ENCODE measurements around the gene UQCRC2. TPM values are rescaled to one million over a fixed set of nuclear protein-coding genes. Genes with fewer than 3 reads are reported as not detected.

Gene UQCRC2
- polyA plus RNA-seq, 2 donors, result 65.4 to 139 TPM

DNA sequence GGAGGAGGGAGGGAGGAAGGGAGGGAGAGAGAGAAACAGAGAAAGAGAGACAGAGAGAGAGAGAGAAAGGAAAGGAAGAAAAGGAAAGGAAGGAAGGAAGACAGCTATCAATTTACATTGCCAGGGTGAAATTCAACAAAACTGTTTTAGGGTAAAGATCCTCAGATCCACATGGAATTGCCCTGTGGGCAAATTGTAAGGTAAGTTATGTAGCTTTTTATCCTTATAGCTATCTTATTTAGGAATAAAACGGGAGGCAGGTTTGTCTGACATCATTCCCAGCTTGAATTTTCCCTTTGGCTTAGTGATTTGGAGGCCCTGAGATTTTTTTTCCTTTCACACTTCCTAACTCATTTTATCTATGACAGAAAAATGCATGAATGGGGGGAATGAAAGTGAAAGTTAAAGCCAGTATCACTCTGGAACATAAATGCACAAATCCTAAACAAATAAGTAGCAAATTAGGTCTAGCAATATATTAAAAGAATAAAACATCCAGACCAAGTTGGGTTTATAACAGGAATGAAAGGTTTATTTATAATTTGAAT is 3.4 kb upstream of the UQCRC2 start:
- Histone ChIP-seq H3K36me3 (ENCODE audit: control insufficient read depth in 2 of 2, insufficient read depth in 2 of 2, low read length in 1 of 2) (no peaks in the 10 kb centered on the region), H3K9me3 (ENCODE audit: control insufficient read depth in 2 of 2, insufficient read depth in 1 of 2, low read depth in 1 of 2, low read length in 1 of 2) (no peaks in the 10 kb centered on the region), H3K27ac (ENCODE audit: low read depth in 2 of 2, low read length in 1 of 2) (no peak overlapping the region), H3K27me3 (ENCODE audit: control insufficient read depth in 1 of 2, insufficient read depth in 2 of 2, low read length in 2 of 2) (no peaks in the 10 kb centered on the region), H3K4me3 (ENCODE audit: low read depth in 1 of 2, low read length in 2 of 2) (no peak overlapping the region), H3K4me1 (ENCODE audit: control insufficient read depth in 2 of 2, insufficient read depth in 2 of 2, low read length in 1 of 2) (peaks cover 0 to 3% of the 10 kb centered on the region in 2 donors)
- 39% methylated on average over 1 of the region's 1 CpG for WGBS, 2 donors

DNA sequence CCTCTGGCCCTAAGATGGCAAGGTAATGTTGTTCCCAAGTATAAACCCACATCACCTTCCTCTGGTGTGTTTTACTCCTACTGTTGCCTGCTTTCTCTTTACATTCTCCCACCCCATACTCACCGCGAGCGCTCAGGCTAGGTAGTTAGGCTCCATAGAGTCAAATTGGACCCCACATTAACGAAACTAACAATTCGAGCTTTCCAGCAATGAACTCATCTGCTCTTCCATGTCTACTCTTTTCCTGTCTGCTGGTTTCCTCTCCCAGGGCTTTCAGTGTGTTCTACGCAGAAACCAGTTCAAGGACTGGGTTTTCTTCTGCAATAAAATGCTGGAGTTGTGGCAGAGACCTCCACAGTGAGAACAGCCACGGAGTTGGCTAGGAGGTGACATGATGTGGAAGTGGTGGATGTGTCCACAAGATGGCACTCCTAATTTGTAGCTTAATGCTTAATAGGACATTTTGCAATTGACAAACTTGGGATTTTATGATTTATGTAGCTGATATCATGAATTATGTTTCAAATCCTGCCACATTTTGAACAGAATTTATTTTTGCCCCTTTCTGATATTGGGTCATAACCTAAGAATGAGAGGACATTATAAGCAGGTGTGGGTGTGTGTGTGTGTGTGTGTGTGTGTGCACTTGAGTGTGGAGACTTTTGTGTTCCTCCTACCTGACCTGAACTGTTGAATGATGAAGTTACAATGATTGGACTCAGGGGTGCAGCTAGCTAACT is 2.2 kb upstream of the UQCRC2 start:
- H3K27me3 ChIP-seq (ENCODE audit: control insufficient read depth in 1 of 2, insufficient read depth in 2 of 2, low read length in 2 of 2), result no peaks in the 10 kb centered on the region
- H3K36me3 ChIP-seq (ENCODE audit: control insufficient read depth in 2 of 2, insufficient read depth in 2 of 2, low read length in 1 of 2), result no peaks in the 10 kb centered on the region
- WGBS, 2 donors, result 73 to 77% methylated on average over 7 of the region's 7 CpGs
- no peak overlapping the region for H3K4me3 ChIP-seq (ENCODE audit: low read depth in 1 of 2, low read length in 2 of 2)
- no peaks in the 10 kb centered on the region for H3K9me3 ChIP-seq (ENCODE audit: control insufficient read depth in 2 of 2, insufficient read depth in 1 of 2, low read depth in 1 of 2, low read length in 1 of 2)
- peaks cover 0 to 3% of the 10 kb centered on the region in 2 donors for H3K4me1 ChIP-seq (ENCODE audit: control insufficient read depth in 2 of 2, insufficient read depth in 2 of 2, low read length in 1 of 2)
- no peak overlapping the region for H3K27ac ChIP-seq (ENCODE audit: low read depth in 2 of 2, low read length in 1 of 2)

DNA sequence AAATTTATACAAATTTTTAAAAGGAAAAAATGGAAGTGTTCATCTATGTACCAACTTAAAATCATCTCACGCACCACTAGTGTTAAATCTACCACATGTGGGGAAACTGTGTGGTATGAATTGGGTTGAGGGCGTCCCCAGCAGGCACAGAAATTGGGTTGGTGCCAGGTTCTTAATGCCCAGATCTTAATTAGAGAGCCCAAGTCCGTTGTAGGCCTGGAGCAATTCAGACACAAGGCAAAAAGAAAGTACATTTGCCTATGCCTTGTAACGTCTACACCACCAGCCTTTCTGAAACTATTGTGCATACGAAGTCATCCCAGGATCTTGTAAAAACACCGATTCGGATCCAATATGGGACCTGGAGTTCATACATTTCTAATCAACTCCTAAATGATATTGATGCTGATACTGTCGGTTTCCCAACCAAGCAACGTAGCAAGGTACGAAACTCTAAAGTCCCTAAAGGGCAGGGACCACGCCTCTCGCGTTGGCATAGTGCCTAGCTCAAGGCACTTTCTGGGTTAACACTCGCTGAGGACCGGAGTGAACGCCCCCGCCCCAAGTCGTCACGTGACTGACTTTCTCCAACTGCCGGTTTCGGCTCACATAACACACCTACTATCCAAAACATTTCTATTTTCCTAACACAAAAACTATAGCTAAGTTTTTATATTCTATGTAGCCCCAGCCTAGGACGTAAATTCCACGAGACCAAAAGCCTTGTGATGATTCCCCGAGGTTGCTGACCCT is 945 bp upstream of the UQCRC2 start:
- Histone ChIP-seq H3K36me3 (ENCODE audit: control insufficient read depth in 2 of 2, insufficient read depth in 2 of 2, low read length in 1 of 2) (peaks cover 2% of the 10 kb centered on the region in 2 donors), H3K4me3 (ENCODE audit: low read depth in 1 of 2, low read length in 2 of 2) (peak overlapping the region; percentile 79 to 99), H3K4me1 (ENCODE audit: control insufficient read depth in 2 of 2, insufficient read depth in 2 of 2, low read length in 1 of 2) (peaks cover 0 to 3% of the 10 kb centered on the region in 2 donors), H3K27ac (ENCODE audit: low read depth in 2 of 2, low read length in 1 of 2) (peak overlapping the region; percentile 91 to 98), H3K9me3 (ENCODE audit: control insufficient read depth in 2 of 2, insufficient read depth in 1 of 2, low read depth in 1 of 2, low read length in 1 of 2) (no peaks in the 10 kb centered on the region), H3K27me3 (ENCODE audit: control insufficient read depth in 1 of 2, insufficient read depth in 2 of 2, low read length in 2 of 2) (no peaks in the 10 kb centered on the region)
- 2 to 3% methylated on average over 24 of the region's 24 CpGs for WGBS, 2 donors

DNA sequence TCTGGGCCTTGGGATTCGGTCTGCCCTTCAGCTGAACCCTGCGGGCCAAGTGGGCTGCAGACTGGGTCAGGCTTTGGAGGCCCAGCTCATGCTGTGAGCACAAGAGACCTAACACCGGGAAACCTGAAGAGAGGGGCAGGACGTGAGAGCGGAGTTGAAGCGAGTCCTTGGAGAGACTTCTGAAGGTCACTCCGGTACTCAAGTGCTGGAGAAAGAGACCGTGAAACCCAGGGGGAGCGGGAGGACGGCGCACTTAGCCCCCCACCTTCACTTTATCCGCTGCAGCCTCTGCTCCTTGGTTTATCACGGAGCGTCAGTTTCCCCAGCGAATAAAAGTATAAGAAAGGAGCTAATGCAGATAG is 361 bp downstream of the UQCRC2 start:
- H3K9me3 ChIP-seq (ENCODE audit: control insufficient read depth in 2 of 2, insufficient read depth in 1 of 2, low read depth in 1 of 2, low read length in 1 of 2), result no peaks in the 10 kb centered on the region
- peak overlapping the region; percentile 91 to 98 for H3K27ac ChIP-seq (ENCODE audit: low read depth in 2 of 2, low read length in 1 of 2)
- WGBS, 2 donors, result 0 to 1% methylated on average over 15 of the region's 15 CpGs
- H3K36me3 ChIP-seq (ENCODE audit: control insufficient read depth in 2 of 2, insufficient read depth in 2 of 2, low read length in 1 of 2), result peaks cover 2 to 5% of the 10 kb centered on the region in 2 donors
- H3K4me1 ChIP-seq (ENCODE audit: control insufficient read depth in 2 of 2, insufficient read depth in 2 of 2, low read length in 1 of 2), result peaks cover 0 to 3% of the 10 kb centered on the region in 2 donors
- no peaks in the 10 kb centered on the region for H3K27me3 ChIP-seq (ENCODE audit: control insufficient read depth in 1 of 2, insufficient read depth in 2 of 2, low read length in 2 of 2)
- peak overlapping the region; percentile 79 to 99 for H3K4me3 ChIP-seq (ENCODE audit: low read depth in 1 of 2, low read length in 2 of 2)

DNA sequence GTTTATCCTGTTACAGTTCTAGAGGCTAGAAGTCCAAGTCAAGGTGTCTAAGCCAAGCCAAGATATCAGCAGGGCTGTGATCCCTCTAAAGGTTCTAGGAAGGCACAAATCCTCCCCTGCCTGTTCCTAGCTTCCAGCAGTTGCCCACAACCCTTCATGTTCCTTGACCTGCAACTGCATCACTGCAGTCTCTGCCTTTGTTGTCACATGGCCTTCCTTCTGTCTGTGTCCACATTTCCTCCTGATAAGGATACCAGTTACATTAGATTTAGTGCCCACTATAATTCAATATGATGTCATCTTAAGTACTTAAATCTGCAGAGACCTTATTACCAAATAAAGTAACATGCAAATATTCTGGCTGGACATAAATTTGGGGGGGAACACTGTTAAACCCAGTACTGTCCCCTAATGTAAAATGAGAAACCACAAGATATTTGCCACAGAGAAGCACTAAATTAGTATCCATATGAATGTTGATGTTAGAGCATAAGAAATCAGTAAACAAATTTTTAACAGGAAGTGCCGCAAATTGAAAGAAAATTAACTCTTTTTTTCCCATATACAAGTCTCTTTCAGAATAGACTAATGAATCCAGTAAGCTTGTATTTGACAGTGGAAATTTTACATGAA is 4.7 kb downstream of the UQCRC2 start:
- peaks cover 9% of the 10 kb centered on the region in 2 donors for H3K36me3 ChIP-seq (ENCODE audit: control insufficient read depth in 2 of 2, insufficient read depth in 2 of 2, low read length in 1 of 2)
- H3K27ac ChIP-seq (ENCODE audit: low read depth in 2 of 2, low read length in 1 of 2), result no peak overlapping the region
- no peaks in the 10 kb centered on the region for H3K9me3 ChIP-seq (ENCODE audit: control insufficient read depth in 2 of 2, insufficient read depth in 1 of 2, low read depth in 1 of 2, low read length in 1 of 2)
- no peaks in the 10 kb centered on the region for H3K27me3 ChIP-seq (ENCODE audit: control insufficient read depth in 1 of 2, insufficient read depth in 2 of 2, low read length in 2 of 2)
- H3K4me1 ChIP-seq (ENCODE audit: control insufficient read depth in 2 of 2, insufficient read depth in 2 of 2, low read length in 1 of 2), result peaks cover 0 to 3% of the 10 kb centered on the region in 2 donors
- no peak overlapping the region for H3K4me3 ChIP-seq (ENCODE audit: low read depth in 1 of 2, low read length in 2 of 2)
- 45 to 65% methylated on average over 1 of the region's 1 CpG for WGBS, 2 donors

DNA sequence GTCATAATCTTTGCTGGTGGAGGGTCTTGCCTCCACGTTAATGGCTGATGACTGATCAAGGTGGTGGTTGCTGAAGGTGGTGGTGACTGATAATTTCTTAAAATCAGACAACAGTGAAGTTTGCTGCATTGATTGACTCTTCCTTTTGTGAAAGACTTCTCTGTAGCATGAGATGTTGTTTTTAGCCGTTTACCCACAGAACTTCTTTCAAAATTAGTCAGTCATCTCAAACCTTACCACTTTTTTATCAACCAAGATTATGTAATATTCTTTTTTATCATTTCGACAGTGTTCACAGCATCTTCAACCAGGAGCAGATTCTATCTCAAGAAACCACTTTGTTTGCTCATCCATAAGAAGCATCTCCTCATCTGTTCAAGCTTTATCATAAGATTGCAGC is 5.9 kb downstream of the UQCRC2 start:
- Histone ChIP-seq H3K27me3 (ENCODE audit: control insufficient read depth in 1 of 2, insufficient read depth in 2 of 2, low read length in 2 of 2) (no peaks in the 10 kb centered on the region), H3K4me1 (ENCODE audit: control insufficient read depth in 2 of 2, insufficient read depth in 2 of 2, low read length in 1 of 2) (peaks cover 0 to 1% of the 10 kb centered on the region in 2 donors), H3K36me3 (ENCODE audit: control insufficient read depth in 2 of 2, insufficient read depth in 2 of 2, low read length in 1 of 2) (peaks cover 11 to 12% of the 10 kb centered on the region in 2 donors), H3K9me3 (ENCODE audit: control insufficient read depth in 2 of 2, insufficient read depth in 1 of 2, low read depth in 1 of 2, low read length in 1 of 2) (no peaks in the 10 kb centered on the region), H3K4me3 (ENCODE audit: low read depth in 1 of 2, low read length in 2 of 2) (no peak overlapping the region), H3K27ac (ENCODE audit: low read depth in 2 of 2, low read length in 1 of 2) (no peak overlapping the region)
- WGBS, 2 donors, result 76% methylated on average over 3 of the region's 3 CpGs

DNA sequence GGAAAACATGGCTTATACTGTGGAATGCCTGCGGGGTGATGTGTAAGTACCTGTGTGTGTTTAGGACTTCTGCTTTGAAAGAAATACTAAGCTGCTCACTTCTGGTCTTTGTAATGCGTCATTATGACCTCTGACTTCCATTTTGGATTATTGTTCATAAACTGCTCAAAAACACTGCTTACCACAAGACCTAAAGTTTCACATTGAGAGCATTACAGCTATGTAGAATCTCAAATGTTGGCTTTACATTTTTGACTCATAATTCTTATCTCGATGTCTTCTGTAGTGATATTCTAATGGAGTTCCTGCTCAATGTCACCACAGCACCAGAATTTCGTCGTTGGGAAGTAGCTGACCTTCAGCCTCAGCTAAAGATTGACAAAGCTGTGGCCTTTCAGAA is 9.3 kb downstream of the UQCRC2 start:
- Histone ChIP-seq H3K4me3 (ENCODE audit: low read depth in 1 of 2, low read length in 2 of 2) (no peak overlapping the region), H3K27ac (ENCODE audit: low read depth in 2 of 2, low read length in 1 of 2) (no peak overlapping the region), H3K9me3 (ENCODE audit: control insufficient read depth in 2 of 2, insufficient read depth in 1 of 2, low read depth in 1 of 2, low read length in 1 of 2) (no peaks in the 10 kb centered on the region), H3K36me3 (ENCODE audit: control insufficient read depth in 2 of 2, insufficient read depth in 2 of 2, low read length in 1 of 2) (peaks cover 12 to 21% of the 10 kb centered on the region in 2 donors), H3K4me1 (ENCODE audit: control insufficient read depth in 2 of 2, insufficient read depth in 2 of 2, low read length in 1 of 2) (no peaks in the 10 kb centered on the region), H3K27me3 (ENCODE audit: control insufficient read depth in 1 of 2, insufficient read depth in 2 of 2, low read length in 2 of 2) (no peaks in the 10 kb centered on the region)
- 82 to 91% methylated on average over 5 of the region's 5 CpGs for WGBS, 2 donors

DNA sequence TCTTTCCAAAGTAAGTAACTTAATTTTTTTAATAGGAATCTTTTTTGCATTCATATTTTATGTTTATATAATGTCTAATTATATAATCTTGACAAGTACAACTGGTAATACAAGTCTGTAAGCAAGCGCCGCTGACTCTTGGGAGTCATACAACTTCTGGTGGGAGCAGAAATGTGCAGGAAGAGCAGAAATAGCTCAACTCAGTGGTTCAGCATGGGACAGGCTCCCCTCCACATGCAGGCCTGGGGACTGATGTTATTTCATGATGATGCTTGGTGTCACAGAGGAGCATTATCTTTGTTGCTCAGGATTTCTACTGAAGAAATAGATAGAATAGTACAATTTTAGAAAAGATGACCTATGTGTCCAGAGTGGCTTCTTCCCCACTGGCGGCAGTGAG is 10.7 kb downstream of the UQCRC2 start:
- Histone ChIP-seq H3K9me3 (ENCODE audit: control insufficient read depth in 2 of 2, insufficient read depth in 1 of 2, low read depth in 1 of 2, low read length in 1 of 2) (no peaks in the 10 kb centered on the region), H3K36me3 (ENCODE audit: control insufficient read depth in 2 of 2, insufficient read depth in 2 of 2, low read length in 1 of 2) (peaks cover 14 to 18% of the 10 kb centered on the region in 2 donors), H3K27me3 (ENCODE audit: control insufficient read depth in 1 of 2, insufficient read depth in 2 of 2, low read length in 2 of 2) (no peaks in the 10 kb centered on the region), H3K4me3 (ENCODE audit: low read depth in 1 of 2, low read length in 2 of 2) (no peak overlapping the region), H3K4me1 (ENCODE audit: control insufficient read depth in 2 of 2, insufficient read depth in 2 of 2, low read length in 1 of 2) (no peaks in the 10 kb centered on the region), H3K27ac (ENCODE audit: low read depth in 2 of 2, low read length in 1 of 2) (no peak overlapping the region)
- 68 to 83% methylated on average over 3 of the region's 3 CpGs for WGBS, 2 donors

DNA sequence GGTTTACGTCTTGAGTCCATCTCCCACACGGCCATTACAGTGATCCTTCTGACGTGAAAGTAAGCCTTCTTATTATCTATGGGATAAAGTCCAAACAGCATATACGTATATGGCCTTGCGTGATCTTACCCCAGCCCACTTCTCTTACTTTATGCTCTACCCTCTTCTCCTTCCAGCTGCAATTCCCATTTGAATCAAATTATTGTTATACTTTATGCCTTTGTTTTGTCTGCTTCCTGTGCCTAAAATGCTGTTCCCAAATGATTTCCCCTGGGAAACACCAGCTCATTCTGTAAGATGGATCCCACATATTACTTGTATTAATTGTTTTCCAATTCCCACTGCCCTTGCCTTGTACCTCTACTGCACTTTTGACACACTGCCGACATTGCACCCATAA is 11.2 kb downstream of the UQCRC2 start:
- Histone ChIP-seq H3K4me1 (ENCODE audit: control insufficient read depth in 2 of 2, insufficient read depth in 2 of 2, low read length in 1 of 2) (no peaks in the 10 kb centered on the region), H3K36me3 (ENCODE audit: control insufficient read depth in 2 of 2, insufficient read depth in 2 of 2, low read length in 1 of 2) (peaks cover 14 to 18% of the 10 kb centered on the region in 2 donors), H3K27ac (ENCODE audit: low read depth in 2 of 2, low read length in 1 of 2) (no peak overlapping the region), H3K4me3 (ENCODE audit: low read depth in 1 of 2, low read length in 2 of 2) (no peak overlapping the region), H3K27me3 (ENCODE audit: control insufficient read depth in 1 of 2, insufficient read depth in 2 of 2, low read length in 2 of 2) (no peaks in the 10 kb centered on the region), H3K9me3 (ENCODE audit: control insufficient read depth in 2 of 2, insufficient read depth in 1 of 2, low read depth in 1 of 2, low read length in 1 of 2) (no peaks in the 10 kb centered on the region)
- 84 to 91% methylated on average over 6 of the region's 6 CpGs for WGBS, 2 donors
